Globus pallidus (tissue), 1 donor: Measurements from ENCODE around the gene RFWD3.
A peak's percentile ranks its signal among the peaks of the same experiment; 100 is the strongest.

Experiments used
- DNase-seq: peaks from one replicate; pipeline ENCODE4 v3.0.0-alpha.2; 2015; ENCODE audit warnings: low spot score

RFWD3 gene

GRCh38 chr16:74582970-74583369 is 83.7 kb downstream of the RFWD3 start:
- DNase-seq: no peak

- no peak for DNase-seq
Observed at GRCh38 chr16:74580833-74581232, 85.8 kb downstream of the RFWD3 start.

GRCh38 chr16:74578838-74579237 is 87.8 kb downstream of the RFWD3 start:
- DNase-seq: no peak

GRCh38 chr16:74578433-74578832 is 88.2 kb downstream of the RFWD3 start:
- DNase-seq: no peak

- no peak for DNase-seq
Observed at GRCh38 chr16:74577882-74578366, 88.8 kb downstream of the RFWD3 start.

- no peak for DNase-seq
Observed at GRCh38 chr16:74575807-74576643, 90.7 kb downstream of the RFWD3 start.

- peak; percentile 22 for DNase-seq
Observed at GRCh38 chr16:74575175-74575806, 91.4 kb downstream of the RFWD3 start.

GRCh38 chr16:74574146-74574545 is 92.5 kb downstream of the RFWD3 start:
- no peak for DNase-seq

GRCh38 chr16:74573622-74574021 is 93.1 kb downstream of the RFWD3 start:
- no peak for DNase-seq
